Transverse colon (tissue), 4 donors: ENCODE measurements around the gene MSLN. TPM values are rescaled to one million over a fixed set of nuclear protein-coding genes. Genes with fewer than 3 reads are reported as not detected.

Source experiments
- DNase-seq: peaks from one replicate; pipeline ENCODE4 v3.0.0-alpha.2; 2019
- H3K27ac ChIP-seq, 4 donors: fragments of 200-600 bp; sonication (generic); 2 replicates each; pipeline ENCODE4 v1.5.1; 2016 to 2018; ENCODE audit warnings: inconsistent platforms in 4 of 4
- H3K27me3 ChIP-seq: fragments of 200-600 bp; sonication (generic); 2 replicates; pipeline ENCODE4 v1.5.1; 2017; ENCODE audit warnings: inconsistent platforms
- H3K36me3 ChIP-seq, 4 donors: fragments of 200-600 bp; sonication (generic); 2 replicates each; pipeline ENCODE4 v1.5.1; 2017 to 2019; ENCODE audit warnings: inconsistent platforms in 4 of 4
- H3K4me1 ChIP-seq, 4 donors: fragments of 200-600 bp; sonication (generic); 2 replicates each; pipeline ENCODE4 v1.5.1; 2017 to 2020; ENCODE audit warnings: inconsistent platforms in 4 of 4
- H3K4me3 ChIP-seq, 4 donors: fragments of 200-600 bp; sonication (generic); 1 replicate in 1 of 4; 2 replicates in 3 of 4; pipeline versions ENCODE4 v1.5.1 to v1.6.1; 2017 to 2019; ENCODE audit warnings: inconsistent platforms in 4 of 4
- H3K9me3 ChIP-seq, 2 donors: fragments of 200-600 bp; sonication (generic); 2 replicates each; pipeline ENCODE4 v1.5.1; 2017 to 2019; ENCODE audit warnings: inconsistent platforms in 2 of 2
- EP300 ChIP-seq: sonication (generic); formaldehyde crosslinking; IDR thresholded peaks from one replicate; pipeline ENCODE4 v1.6.1; 2017; ENCODE audit warnings: antibody characterized with exemption, low read depth
- POLR2A ChIP-seq: fragments of 450-650 bp; IDR thresholded peaks from one replicate; pipeline ENCODE4 v1.6.1; 2016; ENCODE audit warnings: antibody characterized with exemption, mild to moderate bottlenecking, moderate library complexity
- POLR2AphosphoS5 ChIP-seq, 3 donors: sonication (generic); formaldehyde crosslinking; IDR thresholded peaks; one replicate each; pipeline ENCODE4 v1.6.1; 2016; ENCODE audit warnings: antibody characterized with exemption in 3 of 3
- WGBS, 2 donors: methylation state at CpG; one replicate each; pipeline ENCODE4 v1.1.5; 2018; ENCODE audit warnings: low coverage in 1 of 2; 5-methylcytosine and 5-hydroxymethylcytosine counted together
- in situ Hi-C, 4 donors: fragments of 200-750 bp; cut with MboI; loops; one replicate each; pipeline versions ENCODE4 v1.15.0 to v1.15.1; 2017; ENCODE audit warnings: low sequenced_read_pairs in 3 of 4, low pct_ligation_motif_present in 1 of 4, low pct_unique_long_range_greater_than_20kb in 1 of 4
- intact Hi-C: fragments of 100-400 bp; cut with DNase I; formaldehyde crosslinking; loops from one replicate; pipeline ENCODE4 v1.15.1; 2023; ENCODE audit warnings: low total_unique reads
- total RNA-seq, 4 donors: library from RNA; depleted of rRNA; stranded (reverse); fragments of >200 nt; gene quantifications; one replicate each; pipeline ENCODE4 v1.1.0, GENCODE V29; 2016
- TF ChIP-seq, protein P1 (sequence below), 5 experiments: fragments of 200-600 bp in 3 of 5; fragments of 450-650 bp in 2 of 5; sonication (generic) in 3 of 5; IDR thresholded peaks; 1 replicate in 2 of 5; 2 replicates in 3 of 5; pipeline ENCODE4 v1.5.1; 2016 to 2017; ENCODE audit warnings: antibody characterized with exemption in 5 of 5, inconsistent platforms in 3 of 5, mild to moderate bottlenecking in 2 of 5, moderate library complexity in 1 of 5

The MSLN gene
- total RNA-seq, 4 donors from 2014 or later, result 4.9 to 21.2 (median 10.3) TPM; not detected in 1

DNA sequence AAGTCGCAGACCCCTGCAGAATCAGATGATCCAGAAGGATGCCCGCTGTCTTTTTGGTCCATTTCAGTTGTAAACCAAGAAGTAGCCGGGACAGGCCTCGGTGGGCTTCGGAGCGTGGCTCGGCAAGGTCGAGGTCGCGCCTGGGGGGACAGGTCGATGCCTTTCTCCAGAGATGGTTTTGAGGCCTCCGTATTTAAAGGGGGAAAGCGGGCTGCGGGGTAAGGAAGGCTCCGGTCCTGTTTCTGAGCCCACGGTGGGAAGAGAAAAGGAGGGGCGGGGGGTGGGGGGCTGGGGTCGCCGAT is 47.5 kb downstream of the MSLN start:
- WGBS, 2 donors, result 35 to 75% methylated on average over 4 to 19 of the region's 19 CpGs
- intact Hi-C loops (loop anchor here (5.0 kb wide), 1 partner anchor 249 kb away; no protein-coding TSS in a partner anchor), in situ Hi-C loops (loop anchor here in 2 of 4 donors (25.0 kb wide), 1 partner anchor 254 kb away; the partner anchor contains the start of gene SSTR5 (in 2 of the 2))
- no peak for DNase-seq
- Histone ChIP-seq H3K27me3 (peaks cover 30% of the 10 kb centered on the region), H3K4me3 (peak overlapping the region; percentile 53 to 98 (median 68)), H3K9me3 (no peaks in the 10 kb centered on the region), H3K27ac (peak overlapping the region; percentile 93 to 97 (median 94)), H3K4me1 (peaks cover 3 to 15% (median 10%) of the 10 kb centered on the region in 4 donors), H3K36me3 (no peaks in the 10 kb centered on the region)
- TF ChIP-seq, protein P1, sequence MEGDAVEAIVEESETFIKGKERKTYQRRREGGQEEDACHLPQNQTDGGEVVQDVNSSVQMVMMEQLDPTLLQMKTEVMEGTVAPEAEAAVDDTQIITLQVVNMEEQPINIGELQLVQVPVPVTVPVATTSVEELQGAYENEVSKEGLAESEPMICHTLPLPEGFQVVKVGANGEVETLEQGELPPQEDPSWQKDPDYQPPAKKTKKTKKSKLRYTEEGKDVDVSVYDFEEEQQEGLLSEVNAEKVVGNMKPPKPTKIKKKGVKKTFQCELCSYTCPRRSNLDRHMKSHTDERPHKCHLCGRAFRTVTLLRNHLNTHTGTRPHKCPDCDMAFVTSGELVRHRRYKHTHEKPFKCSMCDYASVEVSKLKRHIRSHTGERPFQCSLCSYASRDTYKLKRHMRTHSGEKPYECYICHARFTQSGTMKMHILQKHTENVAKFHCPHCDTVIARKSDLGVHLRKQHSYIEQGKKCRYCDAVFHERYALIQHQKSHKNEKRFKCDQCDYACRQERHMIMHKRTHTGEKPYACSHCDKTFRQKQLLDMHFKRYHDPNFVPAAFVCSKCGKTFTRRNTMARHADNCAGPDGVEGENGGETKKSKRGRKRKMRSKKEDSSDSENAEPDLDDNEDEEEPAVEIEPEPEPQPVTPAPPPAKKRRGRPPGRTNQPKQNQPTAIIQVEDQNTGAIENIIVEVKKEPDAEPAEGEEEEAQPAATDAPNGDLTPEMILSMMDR (IDR thresholded peaks at IDR 0.05), result no peak
- TF ChIP-seq POLR2A, result no peak
- no peak for TF ChIP-seq POLR2AphosphoS5 (IDR thresholded peaks at IDR 0.05)
- no peak for TF ChIP-seq EP300

DNA sequence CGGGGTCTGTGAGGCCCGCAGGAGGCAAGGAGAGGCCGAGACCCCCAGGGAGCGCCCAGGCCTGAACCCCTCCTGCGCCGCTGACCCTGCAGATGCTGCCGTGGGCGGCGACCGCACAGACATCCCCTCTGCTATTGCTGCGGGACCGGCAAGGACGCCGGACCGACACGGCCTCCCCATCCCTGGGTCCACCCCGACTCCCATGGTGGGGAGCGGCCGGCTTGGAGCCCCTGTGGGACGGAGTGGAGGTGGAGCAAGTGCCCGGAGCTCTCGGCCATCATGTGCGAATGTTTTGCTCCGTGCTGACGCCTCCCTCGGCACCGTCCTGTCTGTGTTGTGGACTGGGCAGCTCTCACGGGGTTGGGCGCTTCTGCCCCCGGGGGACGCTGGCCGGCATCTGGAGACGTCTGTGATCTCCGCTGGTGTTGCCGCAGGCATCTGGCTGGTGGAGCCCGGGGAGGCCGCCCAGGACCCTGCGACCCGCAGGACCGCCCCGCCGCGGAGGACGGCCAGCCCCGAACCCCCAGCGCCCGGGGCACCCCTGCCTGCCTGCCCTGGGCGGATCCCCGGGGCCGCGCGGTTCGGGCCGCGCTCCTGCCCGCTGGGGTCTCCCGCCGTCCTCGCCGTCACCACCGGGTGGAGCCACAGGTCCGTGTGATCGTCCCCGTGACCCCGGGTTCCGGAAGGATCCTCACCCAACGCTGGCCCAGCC is 52.8 kb downstream of the MSLN start:
- H3K9me3 ChIP-seq, result no peaks in the 10 kb centered on the region
- H3K27ac ChIP-seq, result no peak overlapping the region
- TF ChIP-seq, protein P1 (IDR thresholded peaks at IDR 0.05), result peak; percentile 32 to 58 (median 45)
- no peak for TF ChIP-seq POLR2AphosphoS5 (IDR thresholded peaks at IDR 0.05)
- H3K36me3 ChIP-seq, result no peaks in the 10 kb centered on the region
- no peak overlapping the region for H3K4me3 ChIP-seq
- H3K4me1 ChIP-seq, result peaks cover 3 to 10% (median 4%) of the 10 kb centered on the region in 4 donors
- in situ Hi-C loops (loop anchor here in 2 of 4 donors (25.0 kb wide), 1 partner anchor 249 kb away; the partner anchor contains the start of gene SSTR5 (in 2 of the 2)), intact Hi-C loops (no loop called here)
- WGBS, 2 donors, result 23% methylated on average over 50 of the region's 67 CpGs; no CpG with 5 or more reads in 1 of the 2 donors
- peak; percentile 37 for DNase-seq
- peaks cover 65% of the 10 kb centered on the region for H3K27me3 ChIP-seq

DNA sequence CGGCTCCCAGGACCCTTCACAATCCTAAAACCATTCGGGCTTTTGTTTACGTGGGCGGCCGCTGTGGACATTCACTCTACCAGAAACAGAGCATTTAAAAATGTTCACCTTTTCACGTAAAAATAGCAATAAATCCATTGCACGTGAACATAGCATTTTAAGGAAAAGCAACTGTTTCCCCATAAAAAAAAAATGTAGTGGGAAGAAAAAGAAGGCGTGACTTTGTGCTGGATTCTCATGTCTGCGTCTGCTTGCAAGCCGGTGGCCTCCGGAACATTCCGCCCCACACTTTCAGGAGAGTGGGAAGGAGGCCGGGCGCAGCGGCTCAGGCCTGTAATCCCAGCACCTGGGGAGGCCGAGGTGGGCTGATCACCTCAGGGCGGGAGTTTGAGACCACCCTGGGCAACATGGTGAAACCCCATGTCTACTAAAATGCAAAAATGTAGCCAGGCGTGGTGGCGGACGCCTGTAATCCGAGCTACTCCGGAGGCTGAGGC is 53.4 kb downstream of the MSLN start:
- no peaks in the 10 kb centered on the region for H3K36me3 ChIP-seq
- WGBS, 2 donors, result 58% methylated on average over 22 of the region's 22 CpGs; no CpG with 5 or more reads in 1 of the 2 donors
- DNase-seq, result no peak
- no peaks in the 10 kb centered on the region for H3K9me3 ChIP-seq
- no peak overlapping the region for H3K4me3 ChIP-seq
- intact Hi-C loops (no loop called here), in situ Hi-C loops (loop anchor here in 2 of 4 donors (25.0 kb wide), 1 partner anchor 248 kb away; the partner anchor contains the start of gene SSTR5 (in 2 of the 2))
- no peak overlapping the region for H3K27ac ChIP-seq
- peaks cover 68% of the 10 kb centered on the region for H3K27me3 ChIP-seq
- TF ChIP-seq EP300 (no peak), POLR2AphosphoS5 (IDR thresholded peaks at IDR 0.05) (no peak)
- peaks cover 0 to 7% (median 1%) of the 10 kb centered on the region in 4 donors for H3K4me1 ChIP-seq

DNA sequence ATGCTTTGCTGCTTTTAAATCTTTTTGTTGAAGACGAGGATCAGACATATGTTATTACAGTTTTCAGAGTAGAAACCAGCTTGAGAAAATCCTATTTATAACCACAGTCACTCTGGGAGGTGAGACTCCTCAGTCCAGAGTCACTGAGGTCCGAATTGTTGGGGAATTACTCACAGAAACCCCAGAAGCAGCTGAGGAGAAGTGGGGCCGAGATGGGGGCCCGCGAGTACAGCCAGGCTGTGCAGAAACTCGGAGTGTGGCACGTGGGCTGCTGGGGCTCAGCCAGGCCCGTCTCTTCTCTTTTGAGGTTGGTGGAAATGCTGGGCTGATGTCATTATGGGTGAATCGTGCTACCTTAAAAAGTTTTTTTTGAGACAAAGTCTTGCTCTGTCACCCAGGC is 54.4 kb downstream of the MSLN start:
- WGBS, 2 donors, result 65 to 67% methylated on average over 1 to 9 of the region's 9 CpGs
- Histone ChIP-seq H3K4me3 (no peak overlapping the region), H3K9me3 (no peaks in the 10 kb centered on the region), H3K27ac (no peak overlapping the region), H3K27me3 (peaks cover 78% of the 10 kb centered on the region), H3K4me1 (peaks cover 0 to 7% (median 1%) of the 10 kb centered on the region in 4 donors), H3K36me3 (no peaks in the 10 kb centered on the region)
- in situ Hi-C loops, result loop anchor here in 2 of 4 donors (25.0 kb wide), 1 partner anchor 247 kb away; the partner anchor contains the start of gene SSTR5 (in 2 of the 2)
- DNase-seq, result no peak
- intact Hi-C loops, result no loop called here
- TF ChIP-seq EP300, result no peak
- TF ChIP-seq POLR2AphosphoS5 (IDR thresholded peaks at IDR 0.05), result no peak
- no peak for TF ChIP-seq POLR2A
- TF ChIP-seq, protein P1 (IDR thresholded peaks at IDR 0.05), result no peak
